Suprapubic skin (tissue), 4 donors: ENCODE measurements around the gene IGFBP2. TPM values are rescaled to one million over a fixed set of nuclear protein-coding genes. Genes with fewer than 3 reads are reported as not detected.

ENCODE experiments used
- DNase-seq, 2 donors: peaks; one replicate each; pipeline ENCODE4 v3.0.0-alpha.2; 2019; ENCODE audit warnings: low spot score in 2 of 2
- H3K27ac ChIP-seq: fragments of 200-600 bp; sonication (generic); one replicate; pipeline ENCODE4 v1.5.1; 2019
- H3K27me3 ChIP-seq: fragments of 200-600 bp; sonication (generic); one replicate; pipeline ENCODE4 v1.5.1; 2019
- H3K36me3 ChIP-seq: fragments of 200-600 bp; sonication (generic); one replicate; pipeline ENCODE4 v1.5.1; 2019
- H3K4me1 ChIP-seq: fragments of 200-600 bp; sonication (generic); one replicate; pipeline ENCODE4 v1.5.1; 2019
- H3K4me3 ChIP-seq: fragments of 200-600 bp; sonication (generic); one replicate; pipeline ENCODE4 v1.5.1; 2019; ENCODE audit warnings: mild to moderate bottlenecking
- H3K9me3 ChIP-seq: fragments of 200-600 bp; sonication (generic); one replicate; pipeline ENCODE4 v1.5.1; 2019
- CTCF ChIP-seq, 2 donors: fragments of 200-600 bp in 1 of 2; fragments of 450-650 bp in 1 of 2; sonication (generic) in 1 of 2; IDR thresholded peaks; one replicate each; pipeline ENCODE4 v1.5.1; 2016 to 2019; ENCODE audit warnings: antibody characterized with exemption in 2 of 2, mild to moderate bottlenecking in 1 of 2, moderate library complexity in 1 of 2
- EP300 ChIP-seq: sonication (generic); formaldehyde crosslinking; IDR thresholded peaks from one replicate; pipeline ENCODE4 v1.6.1; 2017; ENCODE audit warnings: antibody characterized with exemption
- POLR2A ChIP-seq, 2 donors: fragments of 450-650 bp; IDR thresholded peaks; one replicate each; pipeline ENCODE4 v1.6.1; 2017; ENCODE audit warnings: antibody characterized with exemption in 2 of 2, mild to moderate bottlenecking in 2 of 2, moderate library complexity in 2 of 2
- POLR2AphosphoS5 ChIP-seq, 3 donors: sonication (generic); formaldehyde crosslinking; IDR thresholded peaks; one replicate each; pipeline ENCODE4 v1.6.1; 2017; ENCODE audit warnings: antibody characterized with exemption in 3 of 3
- WGBS: methylation state at CpG from one replicate; pipeline ENCODE4 v1.1.5; 2018; 5-methylcytosine and 5-hydroxymethylcytosine counted together
- total RNA-seq, 4 donors: library from RNA; depleted of rRNA; stranded (reverse); fragments of >200 nt; gene quantifications; one replicate each; pipeline ENCODE4 v1.1.0, GENCODE V29; 2016

Gene IGFBP2
- total RNA-seq, 4 donors from 2014 or later = 7.5 to 28.3 (median 18.7) TPM

DNA sequence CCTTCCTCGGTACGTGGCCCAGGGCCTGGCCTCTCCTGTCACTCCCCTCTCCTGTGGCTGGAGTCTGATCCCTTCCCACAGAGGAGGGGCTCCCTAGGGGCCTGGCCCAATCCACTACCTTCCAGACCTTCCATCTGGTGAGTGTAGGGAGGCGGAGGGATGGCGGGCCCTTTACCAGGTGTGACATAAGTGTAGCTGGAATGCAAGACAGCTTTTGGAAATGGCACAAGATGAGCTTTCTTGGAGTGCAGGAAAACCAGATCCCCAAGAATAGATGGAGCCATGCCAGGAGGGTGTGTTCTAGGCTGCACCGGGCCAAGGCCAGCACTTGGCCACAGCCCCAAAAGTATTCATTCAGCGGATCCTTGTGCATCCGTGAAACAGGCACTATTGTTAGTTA lies 32.0 kb downstream of the IGFBP2 start:
- 49% methylated on average over 3 of the region's 7 CpGs for WGBS
- H3K27ac ChIP-seq = no peak overlapping the region
- H3K9me3 ChIP-seq = no peaks in the 10 kb centered on the region
- H3K4me3 ChIP-seq = no peak overlapping the region
- no peak for DNase-seq
- H3K4me1 ChIP-seq = peaks cover 23% of the 10 kb centered on the region
- no peaks in the 10 kb centered on the region for H3K36me3 ChIP-seq
- H3K27me3 ChIP-seq = no peaks in the 10 kb centered on the region
- TF ChIP-seq POLR2A (IDR thresholded peaks at IDR 0.05) = no peak
- no peak for TF ChIP-seq EP300
- no peak for TF ChIP-seq CTCF (IDR thresholded peaks at IDR 0.05)
- TF ChIP-seq POLR2AphosphoS5 (IDR thresholded peaks at IDR 0.05) = no peak

- peaks cover 21% of the 10 kb centered on the region for H3K4me1 ChIP-seq
- 13% methylated on average over 5 of the region's 12 CpGs for WGBS
- H3K36me3 ChIP-seq = no peaks in the 10 kb centered on the region
- DNase-seq = no peak
- no peak overlapping the region for H3K27ac ChIP-seq
- TF ChIP-seq CTCF (IDR thresholded peaks at IDR 0.05) (no peak), EP300 (no peak), POLR2AphosphoS5 (IDR thresholded peaks at IDR 0.05) (no peak), POLR2A (IDR thresholded peaks at IDR 0.05) (no peak)
- no peaks in the 10 kb centered on the region for H3K9me3 ChIP-seq
- no peak overlapping the region for H3K4me3 ChIP-seq
- no peaks in the 10 kb centered on the region for H3K27me3 ChIP-seq
Measured at GRCh38 chr2:216665717-216666116, 32.5 kb downstream of the IGFBP2 start.

GRCh38 chr2:216666461-216667233 lies 33.4 kb downstream of the IGFBP2 start:
- no peak for TF ChIP-seq EP300
- TF ChIP-seq POLR2A (IDR thresholded peaks at IDR 0.05) = no peak
- no peak for TF ChIP-seq POLR2AphosphoS5 (IDR thresholded peaks at IDR 0.05)
- TF ChIP-seq CTCF (IDR thresholded peaks at IDR 0.05) = peak; percentile 95 to 99
- H3K4me1 ChIP-seq = peaks cover 21% of the 10 kb centered on the region
- no peak for DNase-seq
- H3K9me3 ChIP-seq = no peaks in the 10 kb centered on the region
- no peaks in the 10 kb centered on the region for H3K27me3 ChIP-seq
- H3K36me3 ChIP-seq = no peaks in the 10 kb centered on the region
- WGBS = 14% methylated on average over 9 of the region's 9 CpGs
- H3K4me3 ChIP-seq = no peak overlapping the region
- H3K27ac ChIP-seq = no peak overlapping the region

- H3K9me3 ChIP-seq = no peaks in the 10 kb centered on the region
- no peaks in the 10 kb centered on the region for H3K27me3 ChIP-seq
- no peak for DNase-seq
- no peak overlapping the region for H3K4me3 ChIP-seq
- H3K4me1 ChIP-seq = peaks cover 10% of the 10 kb centered on the region
- H3K27ac ChIP-seq = peak overlapping the region; percentile 20
- WGBS = 59% methylated on average over 17 of the region's 17 CpGs
- peaks cover 14% of the 10 kb centered on the region for H3K36me3 ChIP-seq
- TF ChIP-seq CTCF (IDR thresholded peaks at IDR 0.05) (no peak), EP300 (no peak)
Measured at GRCh38 chr2:216670266-216671080, 37.3 kb downstream of the IGFBP2 start.

DNA sequence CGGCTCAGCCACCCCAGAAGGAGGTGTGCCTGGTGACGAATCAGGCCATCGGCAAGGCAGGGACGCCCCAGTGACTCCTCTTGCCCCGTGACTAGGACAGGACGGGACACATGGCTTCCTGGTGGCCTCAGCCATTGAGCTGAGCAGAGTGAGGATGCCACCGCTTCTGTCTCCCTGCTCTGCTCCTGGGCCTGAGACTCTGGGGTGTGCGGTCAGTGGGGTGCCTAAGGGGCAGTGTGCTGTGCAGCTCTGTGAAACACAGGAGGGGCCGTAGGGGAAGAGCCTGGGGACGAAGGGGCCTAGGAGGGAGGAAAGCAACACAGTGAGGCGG lies 37.8 kb downstream of the IGFBP2 start:
- Histone ChIP-seq H3K27me3 (no peaks in the 10 kb centered on the region), H3K36me3 (peaks cover 20% of the 10 kb centered on the region), H3K4me3 (no peak overlapping the region), H3K4me1 (peaks cover 5% of the 10 kb centered on the region), H3K27ac (peak overlapping the region; percentile 20), H3K9me3 (no peaks in the 10 kb centered on the region)
- TF ChIP-seq POLR2AphosphoS5 (IDR thresholded peaks at IDR 0.05) (no peak), CTCF (IDR thresholded peaks at IDR 0.05) (no peak), EP300 (no peak), POLR2A (IDR thresholded peaks at IDR 0.05) (no peak)
- no peak for DNase-seq
- WGBS = 86% methylated on average over 9 of the region's 11 CpGs
